ENCODE results near the gene RANBP9. TPM values are rescaled to one million over a fixed set of nuclear protein-coding genes. Genes with fewer than 3 reads are reported as not detected.

RANBP9 gene
- total and polyA plus RNA-seq, 8 donors, result 9.6 to 22.2 (median 16.6) TPM

GRCh38 chr6:13593720-13594119 lies 117.9 kb downstream of the RANBP9 start:
- Histone ChIP-seq H3K4me1 (no peaks in the 10 kb centered on the region), H3K4me3 (no peak overlapping the region), H3K27me3 (no peaks in the 10 kb centered on the region), H3K27ac (no peak overlapping the region), H3K36me3 (peaks cover 0 to 6% (median 4%) of the 10 kb centered on the region in 3 donors), H3K9me3 (no peaks in the 10 kb centered on the region)
- FAIRE-seq (no peak), DNase-seq (no peak), ATAC-seq (no peak)
- WGBS, 2 donors, result 90 to 93% methylated on average over 6 of the region's 6 CpGs
- TF ChIP-seq CTCF (IDR thresholded peaks at IDR 0.05), result no peak
- intact Hi-C loops (cut with DNase I), result no loop called here

GRCh38 chr6:13593103-13593502 lies 118.5 kb downstream of the RANBP9 start:
- no peaks in the 10 kb centered on the region for H3K9me3 ChIP-seq
- no peaks in the 10 kb centered on the region for H3K4me1 ChIP-seq
- no peak for TF ChIP-seq CTCF (IDR thresholded peaks at IDR 0.05)
- FAIRE-seq, result no peak
- no peak overlapping the region for H3K27ac ChIP-seq
- H3K27me3 ChIP-seq, result no peaks in the 10 kb centered on the region
- peaks cover 0 to 9% (median under 1%) of the 10 kb centered on the region in 3 donors for H3K36me3 ChIP-seq
- no peak for ATAC-seq
- intact Hi-C loops (cut with DNase I), result no loop called here
- no peak overlapping the region for H3K4me3 ChIP-seq
- WGBS, 2 donors, result 90% methylated on average over 6 of the region's 6 CpGs
- no peak for DNase-seq

GRCh38 chr6:13591205-13591921 lies 120.3 kb downstream of the RANBP9 start:
- WGBS, 2 donors, result 93 to 95% methylated on average over 21 of the region's 21 CpGs
- DNase-seq (no peak), ATAC-seq (no peak), FAIRE-seq (no peak)
- Histone ChIP-seq H3K36me3 (peaks cover 0 to 14% (median 0%) of the 10 kb centered on the region in 3 donors), H3K27me3 (no peaks in the 10 kb centered on the region), H3K9me3 (no peaks in the 10 kb centered on the region), H3K27ac (no peak overlapping the region), H3K4me1 (no peaks in the 10 kb centered on the region), H3K4me3 (no peak overlapping the region)
- intact Hi-C loops (cut with DNase I), result no loop called here
- TF ChIP-seq CTCF (IDR thresholded peaks at IDR 0.05), result no peak

- FAIRE-seq (no peak), ATAC-seq (no peak), DNase-seq (no peak)
- peaks cover 0 to 14% (median 0%) of the 10 kb centered on the region in 3 donors for H3K36me3 ChIP-seq
- no peaks in the 10 kb centered on the region for H3K27me3 ChIP-seq
- H3K27ac ChIP-seq, result no peak overlapping the region
- TF ChIP-seq CTCF (IDR thresholded peaks at IDR 0.05), result no peak
- no peak overlapping the region for H3K4me3 ChIP-seq
- 63 to 85% methylated on average over 1 of the region's 1 CpG for WGBS, 2 donors
- no peaks in the 10 kb centered on the region for H3K4me1 ChIP-seq
- no peaks in the 10 kb centered on the region for H3K9me3 ChIP-seq
- intact Hi-C loops (cut with DNase I), result no loop called here
Measured at GRCh38 chr6:13590574-13591153, 121.0 kb downstream of the RANBP9 start.

GRCh38 chr6:13589801-13590200 lies 121.8 kb downstream of the RANBP9 start:
- no peak for DNase-seq
- H3K27ac ChIP-seq, result no peak overlapping the region
- no peak for FAIRE-seq
- WGBS, 2 donors, result 91 to 93% methylated on average over 9 of the region's 9 CpGs
- H3K27me3 ChIP-seq, result no peaks in the 10 kb centered on the region
- no peak for ATAC-seq
- H3K4me3 ChIP-seq, result no peak overlapping the region
- peaks cover 0 to 14% (median 0%) of the 10 kb centered on the region in 3 donors for H3K36me3 ChIP-seq
- no peaks in the 10 kb centered on the region for H3K9me3 ChIP-seq
- H3K4me1 ChIP-seq, result no peaks in the 10 kb centered on the region
- TF ChIP-seq CTCF (IDR thresholded peaks at IDR 0.05), result no peak
- intact Hi-C loops (cut with DNase I), result no loop called here

All from pancreas (tissue), 10 donors.